GM19324 (cell line): ENCODE data around the gene SNX19.

Experiments used
- ATAC-seq: cut with Tn5 transposase; IDR thresholded peaks from one replicate; pipeline ENCODE4 v1.9.1; 2021; ENCODE audit warnings: mild to moderate bottlenecking, moderate library complexity; ENCODE audit not compliant: unreplicated experiment, low FRiP score

The SNX19 gene

DNA sequence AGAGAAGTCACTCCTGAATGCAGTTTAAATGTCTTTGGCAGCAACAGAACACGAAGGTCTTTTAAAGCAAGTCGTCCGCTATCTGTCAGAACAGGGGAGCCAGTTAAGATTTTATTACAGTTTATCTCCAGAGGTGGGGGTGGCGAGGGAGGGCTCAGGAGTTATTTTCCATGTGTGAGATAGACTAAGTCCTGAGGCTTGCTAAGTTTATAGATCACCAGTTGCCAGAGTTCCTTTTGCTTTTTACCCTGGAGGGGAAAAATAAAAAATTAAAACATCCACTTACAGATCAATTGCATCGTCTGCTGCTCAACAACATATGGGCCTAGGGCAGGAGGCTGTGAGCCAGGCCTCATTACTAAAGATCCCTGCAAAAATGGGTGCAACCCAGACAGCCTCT lies 90.7 kb downstream of the SNX19 start:
- ATAC-seq, result no peak
